ENCODE measurements around the gene APBB2.
"Not testable (repeated sequence)": the region's sequence is repeated elsewhere in the genome, so short reads cannot be mapped to it uniquely, and the experiment has no call there.

Gene APBB2

GRCh38 chr4:41155194-41155830 is 59.0 kb downstream of the APBB2 start:
- no peak for DNase-seq

- no peak for DNase-seq
Observed at GRCh38 chr4:41154814-41155177, 59.5 kb downstream of the APBB2 start.

GRCh38 chr4:41154010-41154813 is 60.1 kb downstream of the APBB2 start:
- DNase-seq, result no peak

- DNase-seq, result no peak
Observed at GRCh38 chr4:41150401-41150800, 63.9 kb downstream of the APBB2 start.

- DNase-seq, result not testable (repeated sequence)
Observed at GRCh38 chr4:41149568-41149967, 64.8 kb downstream of the APBB2 start.

GRCh38 chr4:41148931-41149330 is 65.4 kb downstream of the APBB2 start:
- DNase-seq, result no peak

- no peak for DNase-seq
Observed at GRCh38 chr4:41148292-41148691, 66.0 kb downstream of the APBB2 start.

- not testable (repeated sequence) for DNase-seq
Observed at GRCh38 chr4:41147570-41147969, 66.8 kb downstream of the APBB2 start.

GRCh38 chr4:41146716-41147506 is 67.4 kb downstream of the APBB2 start:
- DNase-seq, result no peak

- no peak for DNase-seq
Observed at GRCh38 chr4:41146196-41146595, 68.1 kb downstream of the APBB2 start.

- DNase-seq, result no peak
Observed at GRCh38 chr4:41145571-41146078, 68.7 kb downstream of the APBB2 start.

GRCh38 chr4:41144812-41145211 is 69.5 kb downstream of the APBB2 start:
- DNase-seq, result no peak

GRCh38 chr4:41144040-41144379 is 70.3 kb downstream of the APBB2 start:
- no peak for DNase-seq

GRCh38 chr4:41143311-41144039 is 70.9 kb downstream of the APBB2 start:
- DNase-seq, result no peak

- DNase-seq, result no peak
Observed at GRCh38 chr4:41142376-41143310, 71.7 kb downstream of the APBB2 start.

GRCh38 chr4:41141900-41142299 is 72.4 kb downstream of the APBB2 start:
- no peak for DNase-seq

- DNase-seq, result no peak
Observed at GRCh38 chr4:41140410-41140809, 73.9 kb downstream of the APBB2 start.

GRCh38 chr4:41137879-41138278 is 76.5 kb downstream of the APBB2 start:
- DNase-seq, result no peak

GRCh38 chr4:41136456-41136855 is 77.9 kb downstream of the APBB2 start:
- no peak for DNase-seq

GRCh38 chr4:41135801-41136200 is 78.5 kb downstream of the APBB2 start:
- DNase-seq, result no peak

GRCh38 chr4:41134581-41134980 is 79.8 kb downstream of the APBB2 start:
- DNase-seq, result no peak

Data from activated naive CD4-positive, alpha-beta T cell treated with Interleukin-2 at 50 U/mL for 16 hours (primary cell).